HG03439 (cell line): Measurements from ENCODE around the gene NR1I2.

ENCODE experiments used
- ATAC-seq: cut with Tn5 transposase; IDR thresholded peaks from one replicate; pipeline ENCODE4 v1.9.1; 2021; ENCODE audit warnings: mild to moderate bottlenecking, moderate library complexity; ENCODE audit not compliant: unreplicated experiment

The NR1I2 gene

DNA sequence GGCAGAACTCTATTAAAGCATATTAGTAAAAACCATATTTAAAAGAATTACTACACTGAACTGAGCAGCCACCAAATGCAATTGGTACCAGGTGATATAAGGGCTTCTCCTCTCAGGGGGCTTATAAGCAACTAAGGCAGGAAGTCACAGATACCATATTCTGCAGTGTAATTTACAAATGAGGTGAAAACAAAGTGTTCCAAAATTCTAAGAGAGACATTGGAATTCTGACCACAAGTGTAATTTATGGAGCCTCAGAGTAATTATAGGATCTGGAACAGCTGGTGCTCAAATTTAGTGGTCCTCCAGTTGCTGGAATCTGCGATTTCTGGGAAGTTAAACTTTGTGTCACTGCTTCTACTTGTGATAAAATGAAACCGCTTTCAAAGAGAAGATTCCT is 3.1 kb upstream of the NR1I2 start:
- ATAC-seq = no peak

DNA sequence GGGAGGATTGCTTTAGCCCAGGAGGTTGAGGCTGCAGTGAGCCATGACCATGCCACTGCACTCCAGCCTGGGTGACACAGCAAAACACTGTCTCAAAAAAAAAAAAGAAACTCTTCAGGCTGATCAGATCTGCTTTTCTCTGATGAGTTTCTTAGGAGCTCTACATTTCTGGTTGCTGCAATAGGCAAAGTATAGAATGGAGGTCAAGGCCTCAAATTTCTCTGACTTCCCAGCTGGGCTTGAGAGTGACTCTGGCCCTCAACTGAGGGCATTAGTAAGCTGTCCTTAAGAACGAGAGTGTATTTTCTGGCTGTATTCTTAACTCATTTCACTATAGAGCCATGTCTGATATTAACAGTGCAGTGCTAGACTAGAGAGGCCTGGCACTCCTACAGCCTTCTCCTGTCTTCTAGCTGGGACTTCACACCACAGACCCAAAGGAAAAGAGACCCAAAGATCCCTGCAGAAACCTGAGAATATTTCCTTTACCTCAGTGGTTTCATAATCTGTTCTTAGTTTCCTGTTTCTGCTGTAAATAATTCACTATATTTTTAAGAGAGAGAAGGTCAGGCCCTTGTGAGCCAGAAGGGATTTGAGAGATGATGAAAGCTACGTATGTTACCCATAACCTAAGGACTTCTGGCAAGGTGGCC is 2.0 kb upstream of the NR1I2 start:
- no peak for ATAC-seq

DNA sequence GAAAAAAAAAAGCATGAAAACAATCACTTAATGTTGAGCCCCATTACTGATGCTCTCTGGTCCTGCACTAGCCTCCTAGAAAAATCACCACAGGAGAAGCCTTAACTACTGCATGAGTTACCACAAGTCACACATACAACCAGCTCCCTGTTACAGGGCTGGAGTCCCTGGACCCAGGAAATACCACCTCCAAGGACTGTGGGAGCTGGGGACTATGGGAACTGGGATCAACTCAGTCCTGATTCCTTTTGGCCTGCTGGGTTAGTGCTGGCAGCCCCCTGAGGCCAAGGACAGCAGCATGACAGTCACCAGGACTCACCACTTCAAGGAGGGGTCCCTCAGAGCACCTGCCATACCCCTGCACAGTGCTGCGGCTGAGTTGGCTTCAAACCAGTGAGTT is 559 bp downstream of the NR1I2 start:
- ATAC-seq = no peak

DNA sequence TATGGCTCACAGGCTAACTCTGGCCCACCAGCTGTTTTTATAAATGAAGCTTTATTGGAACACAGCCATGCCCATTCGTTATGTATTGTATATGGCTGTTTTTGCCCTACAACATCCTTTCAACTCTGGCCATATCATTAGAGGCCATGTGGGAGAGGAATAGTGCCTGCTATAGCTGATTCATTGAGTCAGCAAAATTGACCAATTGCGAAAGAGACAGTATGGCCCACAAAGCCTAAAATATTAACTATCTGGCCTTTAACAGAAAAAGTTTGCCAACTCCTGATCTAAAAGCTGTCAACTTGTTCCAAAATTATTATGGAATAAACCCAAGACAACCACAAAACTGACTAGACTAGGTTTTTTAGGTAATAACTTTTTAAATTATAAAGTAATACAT is 1.4 kb downstream of the NR1I2 start:
- ATAC-seq = no peak

DNA sequence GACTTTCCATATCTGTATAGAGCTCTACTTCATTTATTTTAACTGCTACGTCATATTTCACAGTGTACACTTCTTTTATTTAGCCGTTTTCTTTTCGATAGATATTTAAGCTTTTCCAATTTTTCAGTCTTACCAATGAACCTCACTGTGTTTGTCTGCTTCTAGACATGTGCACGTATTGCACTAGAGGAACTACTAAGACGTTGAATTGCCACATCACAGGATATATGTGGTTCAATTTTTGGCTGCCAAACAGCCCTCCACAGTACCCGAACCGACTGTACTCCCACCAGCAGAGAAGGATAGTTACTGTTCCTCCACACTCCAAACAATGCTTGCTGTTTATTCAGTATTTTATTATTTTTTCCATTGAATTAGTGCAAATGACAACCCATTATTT is 2.0 kb downstream of the NR1I2 start:
- ATAC-seq = no peak

DNA sequence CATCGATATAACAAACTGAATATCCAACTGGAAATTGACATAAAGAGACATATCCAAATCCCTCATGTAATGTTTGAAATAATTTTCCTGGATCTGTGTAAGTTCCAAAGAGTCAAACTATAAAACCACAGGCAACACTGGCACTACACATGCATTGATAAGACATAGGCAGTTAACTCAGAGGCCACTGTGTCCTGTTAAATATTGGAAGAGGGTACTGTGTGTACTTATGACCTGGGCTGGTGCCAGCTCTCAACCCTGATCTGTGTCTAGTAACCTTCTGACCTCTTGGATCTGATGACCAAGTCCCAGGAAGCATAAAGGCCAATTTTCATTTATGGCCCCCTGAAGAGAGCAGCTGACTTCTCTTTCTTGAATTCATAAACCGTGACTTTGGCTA is 4.5 kb downstream of the NR1I2 start:
- ATAC-seq = no peak

DNA sequence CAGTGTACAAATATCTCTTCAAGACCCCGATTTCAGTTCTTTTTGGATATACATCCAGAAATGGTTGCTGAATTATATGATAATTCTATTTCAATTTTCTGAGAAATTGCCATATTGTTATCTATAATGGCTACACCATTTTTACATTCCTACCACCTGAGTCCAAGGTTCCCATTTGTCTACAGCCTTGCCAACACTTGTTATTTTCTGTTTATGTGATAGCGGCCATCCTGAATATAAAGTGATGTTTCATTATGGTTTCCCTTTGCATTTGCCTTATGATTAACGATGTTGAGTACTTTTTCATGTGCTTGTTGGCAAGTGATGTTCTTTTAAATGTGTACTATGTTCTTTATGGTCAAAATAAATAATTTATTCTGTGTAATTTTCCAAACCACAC is 8.5 kb downstream of the NR1I2 start:
- no peak for ATAC-seq

DNA sequence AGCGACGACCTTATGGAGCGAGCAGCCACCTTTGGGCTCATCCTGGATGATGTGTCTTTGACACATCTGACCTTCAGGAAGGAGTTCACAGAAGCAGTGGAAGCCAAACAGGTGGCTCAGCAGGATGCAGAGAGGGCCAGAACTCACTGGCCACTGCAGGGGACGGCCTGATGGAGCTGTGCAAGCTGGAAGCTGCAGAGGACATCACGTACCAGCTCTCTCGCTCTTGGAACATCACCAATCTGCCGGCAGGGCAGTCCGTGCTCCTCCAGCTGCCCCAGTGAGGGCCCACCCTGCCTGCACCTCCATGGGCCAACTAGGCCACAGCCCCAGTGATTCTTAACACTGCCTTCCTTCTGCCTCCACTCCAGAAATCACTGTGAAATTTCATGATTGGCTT is 10.4 kb downstream of the NR1I2 start:
- ATAC-seq = no peak

DNA sequence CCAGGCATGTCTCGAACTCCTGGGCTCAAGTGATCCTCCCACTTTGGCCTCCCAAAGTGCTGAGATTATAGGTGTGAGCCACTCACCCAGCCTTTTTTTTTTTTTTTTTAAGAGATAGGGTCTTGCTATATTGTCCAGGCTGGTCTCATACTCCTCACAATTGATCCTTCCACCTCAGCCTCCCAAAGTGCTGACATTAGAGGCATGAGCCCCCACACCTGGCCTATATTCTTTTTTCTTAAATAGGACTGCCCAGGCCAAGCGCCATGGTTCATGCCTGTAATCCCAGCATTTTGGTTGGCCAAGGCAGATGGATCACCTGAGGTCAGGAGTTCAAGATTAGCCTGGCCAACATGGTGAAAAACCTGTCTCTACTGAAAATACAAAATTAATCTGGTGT is 12.5 kb downstream of the NR1I2 start:
- ATAC-seq = no peak

DNA sequence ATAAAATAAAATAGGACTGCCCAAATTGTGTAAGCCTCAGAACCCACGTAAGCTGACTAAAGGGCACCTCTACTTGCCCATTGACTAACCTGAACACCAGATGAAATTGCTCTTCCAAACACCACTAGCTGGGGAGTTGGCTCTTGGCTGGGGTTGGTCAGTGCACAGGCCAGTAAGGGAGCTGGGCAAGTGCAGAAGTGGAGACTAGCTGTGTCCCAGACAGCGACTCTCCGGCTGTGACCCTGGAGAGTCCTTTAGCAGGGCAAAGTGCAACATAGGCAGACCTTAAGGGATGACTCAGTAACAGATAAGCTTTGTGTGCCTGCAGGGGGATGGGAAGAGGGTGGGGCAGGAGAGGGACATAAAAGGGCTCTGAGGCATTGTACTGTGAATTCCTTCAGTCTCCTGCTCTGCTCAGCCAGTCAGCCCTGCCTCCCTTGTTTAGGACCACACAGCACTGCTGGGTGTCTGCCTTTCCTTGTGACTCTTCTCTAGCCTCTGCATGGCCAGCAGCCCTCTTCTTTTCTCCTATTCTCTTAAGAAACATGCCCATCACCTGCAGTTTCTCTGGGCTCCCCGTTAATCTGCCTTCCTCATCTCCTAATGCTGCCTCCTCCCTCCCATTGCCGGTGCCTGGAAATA is 13.2 kb downstream of the NR1I2 start:
- no peak for ATAC-seq

DNA sequence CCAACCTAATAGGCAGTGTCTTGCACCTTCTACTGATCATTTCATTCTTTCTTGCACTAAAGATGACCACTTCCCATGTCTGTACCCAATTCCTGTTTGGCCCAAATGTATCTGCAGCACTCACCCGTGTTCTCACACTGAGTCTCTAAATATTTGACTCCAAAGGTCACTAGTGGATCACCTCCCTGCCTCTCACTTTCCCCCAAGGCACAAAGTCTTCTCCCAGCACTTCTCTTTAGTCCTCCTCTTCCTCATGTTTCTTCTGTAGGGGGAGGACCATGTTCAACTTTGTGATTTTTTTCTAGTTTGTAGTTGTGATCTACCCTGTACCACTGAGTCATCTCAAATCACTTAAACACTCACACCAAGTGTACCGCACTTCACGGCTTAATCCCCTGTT is 13.9 kb downstream of the NR1I2 start:
- no peak for ATAC-seq

DNA sequence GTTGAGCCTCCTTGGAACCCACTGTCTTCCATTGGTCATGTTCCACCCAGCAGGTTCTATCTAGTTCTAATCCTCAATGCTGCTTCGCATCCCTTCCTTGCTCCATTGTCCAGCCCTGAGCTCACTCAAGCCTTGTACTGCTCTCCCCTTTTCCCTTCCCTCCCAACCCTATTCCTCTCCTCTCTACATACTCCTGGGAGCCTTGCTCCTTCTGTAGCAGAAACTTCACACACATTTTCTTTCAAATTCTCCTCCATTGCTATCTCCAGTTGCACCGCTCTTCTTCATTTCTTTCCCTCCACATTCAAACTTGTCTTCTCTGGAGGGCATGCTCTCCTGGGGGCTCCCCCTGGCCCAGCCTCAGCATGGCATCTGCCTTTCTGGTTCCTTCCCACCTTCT is 14.5 kb downstream of the NR1I2 start:
- no peak for ATAC-seq

DNA sequence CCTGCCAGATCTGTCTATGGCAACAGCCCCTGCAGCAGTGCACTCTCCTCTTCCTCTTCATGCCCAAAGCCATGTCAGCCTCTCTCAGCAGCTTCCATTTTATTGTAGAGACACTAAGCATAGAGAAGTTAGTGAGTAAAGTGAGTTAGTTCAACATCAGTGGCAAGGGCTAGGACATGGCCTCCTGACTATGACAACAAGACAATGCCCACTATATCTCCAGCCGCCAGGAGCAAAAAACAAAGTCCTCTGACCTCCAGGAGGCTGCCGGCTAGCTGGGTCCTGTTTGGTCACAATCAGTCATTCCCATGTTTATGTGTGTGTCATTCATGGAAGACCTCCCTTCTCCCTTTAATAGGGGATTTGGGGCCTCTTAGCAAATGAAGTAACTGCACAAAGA is 14.9 kb downstream of the NR1I2 start:
- no peak for ATAC-seq

DNA sequence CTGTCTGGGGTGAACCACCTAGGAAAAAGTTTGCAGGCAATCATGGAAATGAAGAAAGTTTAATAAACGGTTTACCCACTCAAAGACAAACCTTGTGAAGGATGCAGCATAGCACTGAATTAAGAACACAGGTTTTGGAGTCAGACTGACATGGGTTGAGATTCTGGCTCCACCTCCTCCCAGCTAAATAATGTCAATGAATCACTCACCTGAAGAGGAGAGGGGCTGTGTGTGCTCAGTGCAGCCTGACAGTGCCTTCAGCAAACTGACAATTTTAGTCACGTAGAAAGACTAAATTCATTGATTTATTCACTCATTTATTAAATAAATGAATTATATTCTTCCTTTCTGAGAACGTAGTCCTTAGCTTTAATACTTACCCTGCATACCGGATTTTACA is 18.9 kb downstream of the NR1I2 start:
- no peak for ATAC-seq

DNA sequence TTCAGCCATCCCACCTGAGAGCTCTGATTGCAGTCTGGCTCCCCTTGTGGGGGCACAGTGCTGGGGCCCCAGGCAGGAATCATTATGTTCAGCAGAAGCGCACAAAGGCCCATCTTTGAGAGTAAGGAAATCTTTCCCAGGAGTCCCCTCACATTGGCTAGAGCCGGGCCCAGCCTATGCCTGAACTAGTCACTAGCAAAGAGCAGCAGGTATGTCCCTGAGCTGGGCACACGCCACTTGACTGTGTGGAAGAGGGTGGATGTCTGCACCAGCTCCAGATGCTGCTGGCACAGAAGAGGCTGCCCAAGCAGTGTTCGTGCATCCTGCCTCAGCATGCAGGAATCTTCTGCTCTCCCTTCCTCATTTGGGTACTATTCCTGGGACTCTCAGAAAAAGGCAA is 26.3 kb downstream of the NR1I2 start:
- no peak for ATAC-seq

DNA sequence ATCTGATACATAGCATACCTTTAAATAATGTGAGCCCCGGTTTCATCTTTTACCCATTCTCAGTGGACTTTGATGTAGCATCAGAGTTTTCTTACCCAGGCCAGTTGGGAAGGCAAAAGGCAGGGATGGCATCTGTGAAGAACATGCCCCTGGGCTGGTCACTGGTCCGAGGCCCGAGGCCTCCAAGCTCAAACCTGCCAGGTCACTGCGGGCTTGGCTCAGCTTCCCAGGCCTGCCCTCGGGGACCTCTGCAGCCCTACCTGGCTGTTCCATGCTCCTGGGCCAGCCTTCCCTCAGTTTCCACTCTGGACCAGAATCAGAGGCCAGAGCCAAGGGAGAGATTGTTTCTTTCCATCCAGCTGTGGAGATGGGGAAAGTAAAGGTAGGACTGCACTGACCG is 26.9 kb downstream of the NR1I2 start:
- ATAC-seq = no peak

DNA sequence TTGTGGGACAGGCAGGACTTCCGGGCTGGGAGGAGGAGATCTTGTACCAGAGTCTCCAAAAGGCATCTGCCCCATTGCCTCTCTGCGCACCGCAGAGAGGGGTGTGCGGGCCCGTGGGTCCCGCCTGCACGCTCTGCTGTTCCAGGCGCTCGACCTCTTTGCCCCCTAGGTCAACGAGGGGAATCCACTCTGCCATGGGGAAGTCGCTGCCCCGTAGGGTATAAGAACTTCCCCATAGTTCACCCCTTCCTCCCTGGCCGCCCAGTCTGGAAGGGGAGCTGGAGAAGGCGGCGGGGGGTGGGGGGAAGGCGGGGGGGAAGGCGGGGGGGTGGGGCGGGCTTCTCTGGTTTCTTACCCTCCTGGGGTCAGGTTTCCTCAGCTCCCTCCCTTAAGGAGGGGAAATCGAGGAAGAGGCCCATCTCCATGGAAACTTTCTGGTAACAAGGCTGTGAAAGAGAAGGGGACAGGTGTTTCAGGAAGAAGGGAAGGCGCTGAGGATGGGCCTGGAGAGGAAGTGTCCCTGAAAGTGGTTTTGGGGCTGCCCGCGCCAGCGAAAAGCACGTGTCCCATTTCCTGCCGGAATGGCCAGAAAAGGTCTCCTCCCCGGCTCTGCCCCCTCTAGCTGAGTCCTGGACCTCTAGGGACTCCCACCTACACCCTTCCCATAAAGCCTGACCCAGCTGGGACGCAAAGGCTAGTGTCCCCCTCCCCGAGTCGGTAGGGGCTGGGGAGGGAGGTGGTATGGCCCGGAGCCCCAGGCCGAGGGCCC is 27.5 kb downstream of the NR1I2 start:
- peak; percentile 28 for ATAC-seq

DNA sequence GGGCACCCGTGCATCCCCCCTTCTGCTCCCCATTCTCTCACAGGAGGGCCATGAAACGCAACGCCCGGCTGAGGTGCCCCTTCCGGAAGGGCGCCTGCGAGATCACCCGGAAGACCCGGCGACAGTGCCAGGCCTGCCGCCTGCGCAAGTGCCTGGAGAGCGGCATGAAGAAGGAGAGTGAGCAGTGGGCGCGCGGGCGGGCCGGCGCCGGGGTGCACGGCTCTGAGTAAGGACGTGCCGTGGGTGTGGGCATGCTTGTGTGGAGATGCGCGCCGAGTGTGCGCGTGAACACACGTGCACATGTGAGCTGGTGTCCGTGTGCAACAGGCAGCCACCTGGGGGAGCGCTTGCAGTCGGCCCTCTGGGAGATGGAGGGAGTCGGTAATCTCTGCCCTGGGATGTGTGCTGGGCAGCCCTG is 28.1 kb downstream of the NR1I2 start:
- peak; percentile 84 for ATAC-seq

DNA sequence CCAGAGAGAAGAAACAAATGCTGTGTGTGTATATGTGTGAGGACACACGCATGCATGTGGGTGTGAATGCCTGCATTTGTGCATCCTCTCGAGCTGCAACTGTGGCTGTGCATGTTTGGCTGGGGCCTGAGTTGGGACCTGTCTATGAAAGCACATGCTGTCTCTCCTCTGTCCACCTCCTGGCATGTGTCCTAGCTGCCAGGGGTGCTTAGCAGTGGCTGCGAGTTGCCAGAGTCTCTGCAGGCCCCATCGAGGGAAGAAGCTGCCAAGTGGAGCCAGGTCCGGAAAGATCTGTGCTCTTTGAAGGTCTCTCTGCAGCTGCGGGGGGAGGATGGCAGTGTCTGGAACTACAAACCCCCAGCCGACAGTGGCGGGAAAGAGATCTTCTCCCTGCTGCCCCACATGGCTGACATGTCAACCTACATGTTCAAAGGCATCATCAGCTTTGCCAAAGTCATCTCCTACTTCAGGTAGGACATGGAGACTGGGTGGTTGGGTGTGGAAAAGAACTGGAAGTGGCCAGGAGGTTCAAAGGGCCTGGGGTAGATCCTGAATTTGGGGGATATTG is 30.7 kb downstream of the NR1I2 start:
- no peak for ATAC-seq

DNA sequence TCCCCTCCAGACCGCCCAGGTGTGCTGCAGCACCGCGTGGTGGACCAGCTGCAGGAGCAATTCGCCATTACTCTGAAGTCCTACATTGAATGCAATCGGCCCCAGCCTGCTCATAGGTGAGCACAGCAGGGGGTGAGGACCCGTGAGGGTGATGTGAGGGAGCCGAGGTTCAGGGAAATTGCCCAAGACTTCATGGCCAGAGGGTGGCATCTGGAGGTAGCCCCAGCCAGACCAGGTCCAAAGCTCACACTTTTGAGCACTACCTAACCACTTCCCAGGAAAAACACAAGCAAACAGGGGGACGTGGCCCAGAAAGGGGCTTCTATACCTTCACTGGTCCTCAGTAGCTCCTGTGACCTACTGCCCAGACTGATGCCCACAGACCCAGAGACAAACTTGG is 33.8 kb downstream of the NR1I2 start:
- ATAC-seq = no peak

DNA sequence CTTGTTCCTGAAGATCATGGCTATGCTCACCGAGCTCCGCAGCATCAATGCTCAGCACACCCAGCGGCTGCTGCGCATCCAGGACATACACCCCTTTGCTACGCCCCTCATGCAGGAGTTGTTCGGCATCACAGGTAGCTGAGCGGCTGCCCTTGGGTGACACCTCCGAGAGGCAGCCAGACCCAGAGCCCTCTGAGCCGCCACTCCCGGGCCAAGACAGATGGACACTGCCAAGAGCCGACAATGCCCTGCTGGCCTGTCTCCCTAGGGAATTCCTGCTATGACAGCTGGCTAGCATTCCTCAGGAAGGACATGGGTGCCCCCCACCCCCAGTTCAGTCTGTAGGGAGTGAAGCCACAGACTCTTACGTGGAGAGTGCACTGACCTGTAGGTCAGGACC is 35.2 kb downstream of the NR1I2 start:
- ATAC-seq = no peak
